BJ (cell line): ENCODE data around the gene EFNA5. TPM values are rescaled to one million over a fixed set of nuclear protein-coding genes. Genes with fewer than 3 reads are reported as not detected.
A peak's percentile ranks its signal among the peaks of the same experiment; 100 is the strongest.

Source experiments
- CTCF ChIA-PET: fragments of 350-600 bp; formaldehyde crosslinking; extraction: SDS; loops from one replicate; lab custom pipeline; 2021; ENCODE audit warnings: antibody characterized with exemption, inconsistent platforms; lab: Yijun Ruan, JAX
- POLR2A ChIA-PET: fragments of 300-600 bp; sonication (Branson Sonifier 250); formaldehyde crosslinking; extraction: SDS; loops from one replicate; lab custom pipeline; 2021; ENCODE audit warnings: antibody characterized with exemption; lab: Charles Lee
- DNase-seq: peaks from one replicate; pipeline ENCODE4 v3.0.0-alpha.2; 2011; ENCODE audit warnings: low read depth
- H3K27me3 ChIP-seq: 2 replicates; pipeline ENCODE4 v1.6.0; 2011; ENCODE audit warnings: low read length; ENCODE audit not compliant: control insufficient read depth, insufficient read depth
- H3K36me3 ChIP-seq: 2 replicates; pipeline ENCODE4 v1.5.1; 2011; ENCODE audit warnings: low read length; ENCODE audit not compliant: control insufficient read depth, insufficient read depth
- H3K4me3 ChIP-seq: 2 replicates; pipeline ENCODE4 v1.5.1; 2011; ENCODE audit warnings: low read depth, mild to moderate bottlenecking, control low read depth, low read length
- CTCF ChIP-seq: IDR thresholded peaks from 2 replicates; pipeline ENCODE4 v1.5.1; 2011; ENCODE audit warnings: low read depth, mild to moderate bottlenecking, control low read depth, inconsistent platforms, low read length, moderate library complexity; ENCODE audit not compliant: insufficient read depth
- polyA plus RNA-seq: library from polyadenylated mRNA; depleted of rRNA; stranded (reverse); fragments of >200 nt; gene quantifications from 2 replicates; pipeline ENCODE4 v1.2.3, GENCODE V29; 2011

Gene EFNA5
- polyA plus RNA-seq, 1 experiment, result 0.67 TPM

GRCh38 chr5:107670087-107670931, 428 bp downstream of the EFNA5 start:
- POLR2A ChIA-PET, result no interaction called here
- no peak for DNase-seq
- CTCF ChIA-PET, result no interaction called here
- Histone ChIP-seq H3K4me3 (peak overlapping the region; percentile 36), H3K36me3 (no peaks in the 10 kb centered on the region), H3K27me3 (peaks cover 16% of the 10 kb centered on the region)
- no peak for TF ChIP-seq CTCF

- H3K27me3 ChIP-seq, result peaks cover 16% of the 10 kb centered on the region
- no peak for TF ChIP-seq CTCF
- POLR2A ChIA-PET, result no interaction called here
- no peaks in the 10 kb centered on the region for H3K36me3 ChIP-seq
- peak overlapping the region; percentile 36 for H3K4me3 ChIP-seq
- DNase-seq, result no peak
- CTCF ChIA-PET, result no interaction called here
Measured at GRCh38 chr5:107669096-107670031, 1.4 kb downstream of the EFNA5 start.

GRCh38 chr5:107668154-107669095, 2.3 kb downstream of the EFNA5 start:
- ChIA-PET POLR2A (no interaction called here), CTCF (interaction anchor here (1.6 kb wide), 1 partner anchor 13 kb away, joined by 3 read pairs; no protein-coding TSS in a partner anchor)
- Histone ChIP-seq H3K27me3 (peaks cover 16% of the 10 kb centered on the region), H3K36me3 (no peaks in the 10 kb centered on the region), H3K4me3 (no peak overlapping the region)
- TF ChIP-seq CTCF, result no peak
- no peak for DNase-seq

- TF ChIP-seq CTCF, result no peak
- H3K4me3 ChIP-seq, result no peak overlapping the region
- ChIA-PET POLR2A (no interaction called here), CTCF (no interaction called here)
- H3K27me3 ChIP-seq, result peaks cover 11% of the 10 kb centered on the region
- no peak for DNase-seq
- no peaks in the 10 kb centered on the region for H3K36me3 ChIP-seq
Measured at GRCh38 chr5:107666051-107666655, 4.6 kb downstream of the EFNA5 start.
